Renal pelvis (tissue), 4 donors: ENCODE measurements around the gene RPS6KB2. TPM values are rescaled to one million over a fixed set of nuclear protein-coding genes. Genes with fewer than 3 reads are reported as not detected.

Experiments
- DNase-seq: peaks from one replicate; pipeline ENCODE4 v3.0.0-alpha.2; 2013
- polyA plus RNA-seq, 3 donors: library from polyadenylated mRNA; unstranded; fragments of 120-200 nt; gene quantifications; one replicate each; pipeline ENCODE4 v1.2.1, GENCODE V29; 2013; ENCODE audit not compliant: insufficient read length in 3 of 3

Gene RPS6KB2
- polyA plus RNA-seq, 3 donors, result 39.7 to 51.2 (median 48.3) TPM

DNA sequence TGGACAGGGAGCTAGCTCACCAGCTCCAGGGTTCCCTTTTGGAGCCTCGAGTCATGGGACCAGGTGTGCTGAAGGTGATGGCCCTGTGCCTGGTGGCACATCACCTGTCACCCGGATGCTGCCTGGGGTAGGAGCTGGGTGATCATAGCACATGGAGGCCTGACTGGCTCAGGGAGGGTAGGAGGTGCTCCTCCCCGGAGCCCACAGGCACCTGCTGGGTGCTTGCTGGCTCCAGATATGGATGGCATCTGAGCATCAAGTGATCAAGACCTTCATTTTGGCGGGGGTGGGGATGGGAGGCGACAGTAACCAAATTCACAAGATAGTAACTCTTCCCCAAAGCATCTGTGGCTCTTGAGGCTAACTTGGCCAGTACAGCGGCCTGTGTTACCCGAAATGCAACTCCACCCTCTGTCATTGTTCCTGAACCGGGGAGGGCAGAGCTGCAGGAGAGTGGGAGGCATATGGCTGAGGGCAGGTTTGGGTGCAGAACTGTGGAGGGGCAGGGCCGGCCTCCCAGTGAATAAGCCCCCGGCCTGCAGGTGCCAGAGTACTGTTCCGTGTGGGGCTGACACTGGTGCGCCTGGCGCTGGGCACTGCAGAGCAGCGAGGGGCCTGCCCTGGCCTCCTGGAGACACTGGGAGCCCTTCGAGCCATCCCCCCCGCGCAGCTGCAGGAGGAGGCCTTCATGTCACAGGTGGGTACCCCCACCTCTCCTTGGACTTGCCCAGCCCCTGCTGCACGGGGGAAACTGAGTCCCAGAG is 19.7 kb upstream of the RPS6KB2 start:
- DNase-seq, result no peak

GRCh38 chr11:67409261-67409666 is 19.0 kb upstream of the RPS6KB2 start:
- DNase-seq, result no peak

- no peak for DNase-seq
These were observed 18.4 kb upstream of the RPS6KB2 start for GRCh38 chr11:67409781-67410368.

- DNase-seq, result no peak
These were observed 17.9 kb upstream of the RPS6KB2 start for GRCh38 chr11:67410369-67410831.

DNA sequence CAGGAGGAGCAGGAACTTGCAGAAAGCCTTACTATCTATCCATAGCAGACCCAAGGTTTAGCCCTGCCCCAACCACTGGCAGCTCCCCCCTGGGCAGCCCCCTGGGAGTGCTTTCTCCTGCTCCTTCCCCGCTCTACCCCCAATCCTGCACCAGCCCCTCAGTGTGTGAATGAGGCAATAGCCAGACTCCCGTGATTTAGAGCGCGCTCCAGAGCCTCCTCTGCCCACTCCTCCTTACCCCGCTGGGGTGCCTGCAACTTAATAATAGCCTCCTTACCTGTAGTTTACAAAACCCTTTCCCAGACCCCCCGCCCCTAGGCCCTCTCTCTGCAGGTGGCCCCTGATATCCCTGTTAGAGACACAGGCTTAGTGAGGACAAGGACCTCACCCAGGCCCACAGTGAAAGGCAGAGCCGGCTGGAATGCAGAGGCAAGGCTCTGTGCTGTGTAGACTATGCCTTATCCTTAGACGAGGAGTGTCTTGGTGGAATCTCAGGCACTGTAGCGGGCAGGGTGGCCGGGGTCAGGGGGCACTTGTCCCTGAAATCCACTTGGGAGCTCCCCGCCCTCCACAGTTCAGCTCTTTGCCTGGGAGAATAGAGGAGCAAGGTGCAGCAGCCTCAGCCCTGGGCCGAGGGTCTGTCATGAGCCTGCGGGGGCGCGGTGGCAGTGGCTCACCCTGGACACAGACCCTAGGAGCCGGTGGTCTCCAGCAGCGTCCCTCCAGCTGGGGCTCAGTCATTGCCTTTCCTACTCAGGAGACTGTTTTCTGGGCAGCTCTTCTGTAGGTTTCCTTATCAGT is 17.1 kb upstream of the RPS6KB2 start:
- no peak for DNase-seq

GRCh38 chr11:67411785-67412152 is 16.5 kb upstream of the RPS6KB2 start:
- DNase-seq, result no peak

- no peak for DNase-seq
These were observed 15.7 kb upstream of the RPS6KB2 start for GRCh38 chr11:67412495-67413179.

DNA sequence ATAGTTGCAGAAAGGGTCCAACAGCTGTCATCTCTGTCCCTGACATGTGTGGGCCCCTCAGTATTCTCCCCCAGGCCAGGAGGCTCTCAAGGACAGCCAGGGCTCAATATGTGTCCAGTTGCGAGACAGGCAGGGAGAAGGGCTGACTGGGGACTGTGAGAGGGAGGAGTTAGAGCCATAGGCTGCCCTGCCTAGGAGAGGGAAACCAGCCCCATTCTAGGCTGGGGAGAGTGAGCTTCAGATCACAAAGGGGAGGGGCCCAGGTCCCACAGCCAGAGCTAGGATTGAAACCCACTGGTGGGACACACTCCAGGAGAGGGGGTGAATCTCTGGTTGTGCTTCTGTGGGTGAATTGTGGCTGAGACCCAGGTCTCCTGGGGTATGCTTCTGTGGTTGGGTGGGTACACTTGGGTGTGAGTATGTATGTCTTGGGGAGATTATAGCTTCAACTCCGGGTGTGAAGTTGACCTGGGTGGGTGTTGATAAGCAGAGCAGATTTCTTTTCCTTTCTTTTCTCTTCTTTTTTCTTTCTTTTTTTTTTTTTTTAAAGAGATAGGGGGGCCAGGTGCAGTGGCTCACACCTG is 14.9 kb upstream of the RPS6KB2 start:
- DNase-seq, result no peak

DNA sequence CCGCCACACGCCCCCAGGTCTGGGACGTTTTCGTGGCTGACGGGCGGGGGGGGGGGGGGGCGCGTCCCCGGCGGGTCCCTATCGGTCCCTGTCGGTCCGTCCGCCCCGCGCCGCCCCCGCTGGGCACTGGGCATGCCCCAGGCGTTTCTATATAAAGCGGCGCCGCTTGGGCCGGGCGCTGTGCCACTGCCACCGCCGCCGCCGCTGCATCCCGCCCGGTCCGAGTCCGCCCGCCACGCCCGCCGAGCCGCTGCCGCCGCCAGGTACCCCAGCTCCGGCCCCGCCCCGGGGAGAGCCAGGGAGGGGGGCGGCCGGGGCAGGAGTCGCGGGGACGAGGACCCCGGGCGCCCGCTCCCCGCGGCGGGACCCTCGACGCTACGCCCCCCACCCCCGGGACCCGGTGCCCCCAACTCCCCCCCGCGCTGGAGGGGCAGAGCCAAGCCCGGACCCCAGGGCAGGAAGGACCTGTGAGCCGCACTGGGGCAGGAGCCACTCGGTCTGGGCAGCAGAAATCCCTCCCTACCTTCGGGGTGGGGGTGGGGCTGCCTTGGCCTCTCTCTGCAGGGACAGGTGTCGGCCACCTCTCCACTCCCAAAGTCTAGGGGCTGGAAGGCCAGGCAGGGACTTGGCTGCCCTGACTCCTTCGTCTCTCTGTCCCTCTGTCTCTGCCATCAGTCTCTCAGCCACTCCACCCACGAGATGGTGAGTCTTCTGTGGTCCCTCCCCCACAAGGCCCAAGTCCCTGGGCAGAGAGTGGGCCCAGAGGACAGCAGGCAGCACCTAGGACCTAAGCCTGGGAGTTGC is 12.6 kb upstream of the RPS6KB2 start, which contains the start of gene CARNS1:
CARNS1 (plus strand) TSS at position 178 of the 804 bp plus-strand sequence; CDS start at position 700, 522 bp downstream.
- no peak for DNase-seq

DNA sequence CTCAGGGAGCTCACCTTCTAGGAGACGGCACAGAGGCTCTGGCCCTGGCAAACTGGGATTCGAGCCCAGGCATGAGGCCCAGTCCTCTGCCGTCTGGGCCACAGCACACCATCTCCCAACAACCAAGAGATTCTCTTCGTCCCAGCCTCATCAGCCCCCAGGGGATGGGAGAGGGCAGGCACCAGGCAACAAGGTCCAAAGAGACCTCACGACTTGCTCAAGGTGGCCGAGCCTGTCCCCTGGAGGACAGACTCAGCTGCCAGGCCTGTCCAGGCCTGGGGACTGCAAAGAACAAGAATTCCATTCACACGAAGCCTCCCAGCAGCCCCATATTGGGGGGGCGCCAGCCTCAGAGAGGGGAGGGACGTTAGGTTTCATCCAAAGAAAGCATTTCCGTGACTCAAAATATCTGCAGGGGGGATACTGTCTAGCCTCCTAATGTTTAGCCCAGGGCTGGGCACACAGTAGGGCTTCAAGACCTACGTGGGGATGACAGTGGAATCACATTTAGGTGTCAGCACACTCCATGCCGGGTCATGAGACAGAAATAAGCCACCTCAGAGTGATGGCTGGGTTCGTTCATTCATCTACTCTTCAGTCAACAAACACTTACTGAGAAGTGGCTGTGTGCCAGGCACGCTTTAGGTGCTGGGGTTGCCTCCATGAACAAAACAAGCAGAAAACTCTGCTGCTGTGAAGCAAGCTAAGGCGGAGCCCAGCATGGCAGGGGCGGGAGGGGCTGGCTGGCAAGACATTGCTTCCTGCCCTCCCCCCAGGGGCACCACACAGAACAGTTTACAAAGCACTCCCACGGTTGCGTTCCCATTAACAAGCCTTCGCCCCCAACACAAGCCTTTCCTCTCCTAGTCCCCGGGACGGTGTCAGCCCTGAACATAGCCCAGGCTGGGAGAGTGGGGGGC is 11.6 kb upstream of the RPS6KB2 start:
- no peak for DNase-seq

GRCh38 chr11:67417425-67417824 is 10.9 kb upstream of the RPS6KB2 start:
- no peak for DNase-seq

DNA sequence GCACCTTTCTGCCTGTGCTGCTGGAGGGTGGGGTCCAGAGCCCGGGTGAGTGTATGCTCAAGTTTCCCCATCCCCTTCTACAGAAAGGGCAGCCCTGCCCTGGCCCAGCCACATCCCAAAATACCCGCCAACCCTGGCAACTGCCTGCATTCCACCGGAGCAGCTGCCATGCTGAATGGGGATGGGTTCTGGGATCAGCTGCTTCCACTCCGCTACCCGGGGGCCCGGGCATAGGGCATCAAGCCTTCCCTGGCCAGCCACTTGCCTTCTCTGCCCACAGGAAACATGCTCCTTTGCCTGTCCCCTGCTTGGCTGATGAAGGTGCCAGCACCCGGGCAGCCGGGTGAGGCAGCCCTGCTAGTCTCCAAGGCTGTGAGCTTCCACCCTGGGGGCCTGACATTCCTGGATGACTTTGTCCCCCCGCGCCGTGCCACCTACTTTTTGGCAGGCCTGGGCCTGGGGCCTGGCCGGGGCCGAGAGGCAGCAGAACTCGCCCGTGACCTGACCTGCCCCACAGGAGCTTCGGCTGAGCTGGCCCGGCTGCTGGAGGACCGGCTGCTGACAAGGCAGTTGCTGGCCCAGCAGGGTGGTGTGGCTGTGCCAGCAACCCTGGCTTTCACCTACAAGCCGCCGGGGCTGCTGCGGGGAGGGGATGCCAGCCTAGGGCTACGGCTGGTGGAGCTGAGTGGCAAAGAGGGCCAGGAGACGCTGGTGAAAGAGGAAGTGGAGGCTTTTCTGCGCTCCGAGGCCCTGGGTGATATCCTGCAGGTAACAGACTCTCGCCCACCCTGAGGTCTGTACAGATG is 9.6 kb upstream of the RPS6KB2 start:
- no peak for DNase-seq

DNA sequence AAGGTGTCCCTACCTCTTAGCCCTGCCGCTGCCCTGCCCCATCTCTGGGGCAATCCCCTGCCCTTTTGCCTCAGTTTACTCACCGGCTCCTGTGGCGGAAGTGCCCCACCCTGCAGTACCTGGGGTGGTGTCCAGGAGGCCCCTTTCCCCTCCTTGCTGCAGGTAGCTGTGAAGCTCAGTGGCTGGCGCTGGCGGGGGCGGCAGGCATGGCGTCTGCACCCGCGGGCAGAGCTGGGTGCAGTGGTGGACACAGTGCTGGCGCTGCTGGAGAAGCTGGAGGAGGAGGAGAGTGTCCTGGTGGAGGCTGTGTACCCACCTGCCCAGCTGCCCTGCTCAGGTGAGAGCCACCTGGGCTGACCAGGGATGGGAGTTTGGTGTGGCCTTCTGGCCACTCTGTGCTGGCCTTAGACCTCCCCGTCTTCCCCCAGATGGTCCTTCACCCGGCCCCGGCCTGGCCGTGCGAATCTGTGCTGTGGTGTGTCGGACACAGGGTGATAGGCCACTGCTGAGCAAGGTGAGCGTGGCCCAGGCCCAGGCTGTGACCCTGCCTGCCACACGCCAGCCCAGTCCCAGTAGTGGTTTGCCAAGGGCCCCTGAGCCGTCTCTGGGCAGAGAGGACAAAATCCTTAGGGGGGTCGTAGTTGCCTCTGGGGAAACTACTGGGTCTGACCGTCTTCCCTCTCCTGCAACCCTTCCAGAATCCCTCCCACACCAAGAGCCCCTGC is 8.8 kb upstream of the RPS6KB2 start:
- no peak for DNase-seq

DNA sequence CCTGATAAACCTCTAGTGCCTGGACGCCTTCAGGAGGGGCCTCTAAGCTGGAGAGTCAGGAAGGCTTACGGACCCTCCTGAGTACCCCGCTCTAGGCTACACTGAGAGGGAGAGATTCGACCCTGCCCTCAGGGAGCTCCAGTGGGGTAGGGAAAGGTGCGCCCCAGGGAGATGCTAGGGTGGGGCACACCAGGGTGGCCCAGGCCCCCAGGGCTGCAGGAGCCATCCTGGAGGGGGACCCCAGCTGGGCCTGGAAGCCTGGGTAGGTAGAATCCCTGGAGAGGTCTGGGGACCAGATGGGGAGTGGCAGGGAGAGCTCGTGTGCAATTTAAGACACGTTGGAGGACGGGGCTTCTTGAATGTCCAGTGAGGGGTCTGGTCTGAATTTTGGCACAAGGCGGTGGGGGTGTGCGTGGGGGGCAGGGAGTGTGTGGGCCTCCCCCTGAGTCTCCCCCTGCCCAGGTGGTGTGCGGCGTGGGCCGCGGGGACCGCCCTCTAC is 8.1 kb upstream of the RPS6KB2 start:
- no peak for DNase-seq

DNA sequence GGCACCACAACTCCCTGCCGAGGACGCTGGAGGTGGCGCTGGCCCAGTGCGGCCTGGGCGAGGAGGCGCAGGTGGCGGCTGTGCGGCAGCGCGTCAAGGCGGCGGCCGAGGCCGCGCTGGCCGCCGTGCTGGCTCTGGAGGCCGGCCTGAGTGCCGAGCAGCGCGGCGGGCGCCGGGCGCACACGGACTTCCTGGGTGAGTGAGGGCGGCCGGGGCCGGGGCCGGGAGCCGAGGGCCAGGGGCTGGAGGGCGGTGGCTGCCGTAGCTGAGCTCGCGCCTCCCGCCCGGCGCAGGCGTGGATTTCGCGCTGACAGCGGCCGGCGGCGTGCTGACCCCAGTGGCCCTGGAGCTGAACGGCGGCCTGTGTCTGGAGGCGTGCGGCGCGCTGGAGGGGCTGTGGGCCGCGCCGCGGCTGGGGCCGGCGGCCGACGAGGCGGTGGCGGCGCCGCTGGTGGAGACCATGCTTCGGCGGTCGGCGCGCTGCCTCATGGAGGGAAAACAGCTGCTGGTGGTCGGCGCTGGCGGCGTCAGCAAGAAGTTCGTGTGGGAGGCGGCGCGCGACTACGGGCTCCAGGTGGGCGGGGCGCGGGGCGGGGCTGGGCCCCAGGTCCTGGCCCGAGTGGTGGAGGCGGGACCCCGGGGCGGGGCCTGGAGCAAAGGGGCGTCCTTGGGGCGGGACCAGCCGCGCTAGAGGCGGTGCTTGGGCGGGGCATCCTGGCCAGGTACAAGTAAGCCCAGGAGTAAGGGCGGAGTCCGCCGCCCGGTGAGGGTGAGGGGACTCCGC is 7.5 kb upstream of the RPS6KB2 start:
- peak; percentile 94 for DNase-seq

DNA sequence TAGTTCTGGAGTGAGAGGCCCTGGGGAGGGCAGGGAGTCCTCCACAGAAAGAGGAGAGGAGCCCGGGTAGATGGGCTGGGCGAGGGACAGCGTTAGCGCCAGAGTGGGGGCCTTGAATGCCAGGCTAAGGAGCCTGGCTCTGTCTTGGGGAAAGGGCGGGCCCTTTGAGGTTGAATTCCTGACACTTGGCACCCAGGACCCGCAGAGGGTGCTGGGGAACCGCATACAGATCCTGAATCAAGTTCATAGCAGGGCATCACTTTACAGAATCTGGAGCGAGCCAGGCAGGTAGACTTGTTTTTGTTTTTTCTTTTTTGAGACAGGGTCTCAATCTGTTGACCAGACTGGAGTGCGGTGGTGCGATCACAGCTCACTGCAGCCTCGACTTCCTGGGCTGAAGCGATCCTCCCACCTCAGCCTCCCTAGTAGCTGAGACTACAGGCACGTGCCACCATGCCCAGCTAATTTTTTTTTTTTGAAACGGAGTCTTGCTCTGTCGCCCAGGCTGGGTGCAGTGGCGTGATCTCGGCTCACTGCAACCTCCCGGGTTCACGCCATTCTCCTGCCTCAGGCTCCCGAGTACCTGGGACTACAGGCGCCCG is 6.8 kb upstream of the RPS6KB2 start:
- DNase-seq, result no peak

DNA sequence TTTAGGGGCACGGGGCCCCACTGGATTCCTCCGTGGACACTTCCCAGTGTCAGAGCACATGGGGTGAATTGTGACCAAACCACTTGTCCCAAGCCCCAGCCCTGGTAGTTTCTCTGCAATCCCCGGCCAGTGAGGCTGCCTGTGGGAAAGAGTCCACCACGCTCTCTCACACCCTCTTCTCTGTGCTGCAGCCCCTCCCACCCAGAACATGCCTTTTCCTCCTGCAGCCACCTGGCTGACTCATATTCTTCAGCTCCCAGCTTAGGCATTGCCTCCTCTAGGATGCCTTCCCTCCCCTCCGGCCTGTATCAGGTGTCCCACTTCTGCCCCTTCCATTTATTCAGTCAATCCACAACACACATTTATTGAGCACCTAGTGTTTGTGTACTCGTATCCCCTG is 5.4 kb upstream of the RPS6KB2 start:
- no peak for DNase-seq
